ENCODE results near the gene CCDC182. TPM values are rescaled to one million over a fixed set of nuclear protein-coding genes. Genes with fewer than 3 reads are reported as not detected.
A peak's percentile ranks its signal among the peaks of the same experiment; 100 is the strongest.

CCDC182 gene
- total and polyA plus RNA-seq, 11 donors: not detected

DNA sequence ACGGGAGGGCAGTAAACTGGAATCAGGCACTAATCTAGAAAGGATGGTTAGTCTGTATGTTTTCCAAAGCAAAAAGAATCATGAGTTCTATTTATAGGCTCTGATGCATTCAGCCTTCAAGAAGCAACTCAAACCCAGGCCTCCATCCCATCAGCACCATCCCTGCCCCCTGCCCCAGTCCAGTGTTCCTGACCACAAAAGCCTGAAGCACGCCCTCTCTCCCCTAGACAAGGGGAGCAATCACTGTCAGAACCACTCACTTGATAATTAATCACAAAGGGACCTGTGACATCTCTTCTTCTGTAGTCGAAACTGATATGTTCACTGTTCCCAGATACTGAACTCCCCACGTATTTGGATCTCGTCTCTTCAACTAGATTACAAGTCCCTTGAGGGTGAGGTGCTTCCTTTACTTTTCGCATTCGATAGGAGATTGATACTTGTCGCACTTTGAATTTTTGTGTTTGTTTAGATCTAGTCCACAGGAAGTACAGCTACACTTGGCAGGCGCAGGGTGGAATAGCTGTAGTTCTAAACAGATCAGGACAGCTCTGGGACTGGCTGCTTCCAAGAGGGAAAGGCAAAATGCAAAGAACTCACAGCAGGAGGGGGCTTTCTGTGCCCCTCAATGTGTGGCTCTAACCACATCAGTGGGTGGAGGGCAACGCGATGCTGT is 36.4 kb upstream of the CCDC182 start:
- H3K9me3 ChIP-seq: no peaks in the 10 kb centered on the region
- H3K4me1 ChIP-seq: peaks cover 0 to 42% (median 23%) of the 10 kb centered on the region in 12 donors
- DNase-seq (peak in 1 of 5 donors; percentile 20), ATAC-seq (peak in 1 of 4 donors; percentile 17)
- WGBS, 4 donors: 45 to 62% (median 57%) methylated on average over 9 to 11 of the region's 11 CpGs
- H3K27me3 ChIP-seq: no peaks in the 10 kb centered on the region
- TF ChIP-seq POLR2A (IDR thresholded peaks at IDR 0.05): no peak
- TF ChIP-seq, protein P1, sequence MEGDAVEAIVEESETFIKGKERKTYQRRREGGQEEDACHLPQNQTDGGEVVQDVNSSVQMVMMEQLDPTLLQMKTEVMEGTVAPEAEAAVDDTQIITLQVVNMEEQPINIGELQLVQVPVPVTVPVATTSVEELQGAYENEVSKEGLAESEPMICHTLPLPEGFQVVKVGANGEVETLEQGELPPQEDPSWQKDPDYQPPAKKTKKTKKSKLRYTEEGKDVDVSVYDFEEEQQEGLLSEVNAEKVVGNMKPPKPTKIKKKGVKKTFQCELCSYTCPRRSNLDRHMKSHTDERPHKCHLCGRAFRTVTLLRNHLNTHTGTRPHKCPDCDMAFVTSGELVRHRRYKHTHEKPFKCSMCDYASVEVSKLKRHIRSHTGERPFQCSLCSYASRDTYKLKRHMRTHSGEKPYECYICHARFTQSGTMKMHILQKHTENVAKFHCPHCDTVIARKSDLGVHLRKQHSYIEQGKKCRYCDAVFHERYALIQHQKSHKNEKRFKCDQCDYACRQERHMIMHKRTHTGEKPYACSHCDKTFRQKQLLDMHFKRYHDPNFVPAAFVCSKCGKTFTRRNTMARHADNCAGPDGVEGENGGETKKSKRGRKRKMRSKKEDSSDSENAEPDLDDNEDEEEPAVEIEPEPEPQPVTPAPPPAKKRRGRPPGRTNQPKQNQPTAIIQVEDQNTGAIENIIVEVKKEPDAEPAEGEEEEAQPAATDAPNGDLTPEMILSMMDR (IDR thresholded peaks at IDR 0.05): no peak
- no peak overlapping the region for H3K4me3 ChIP-seq
- intact Hi-C loops (cut with DNase I): no loop called here
- H3K27ac ChIP-seq: peak overlapping the region in 9 of 12 donors; percentile 1 to 61 (median 25)
- no peaks in the 10 kb centered on the region for H3K36me3 ChIP-seq

DNA sequence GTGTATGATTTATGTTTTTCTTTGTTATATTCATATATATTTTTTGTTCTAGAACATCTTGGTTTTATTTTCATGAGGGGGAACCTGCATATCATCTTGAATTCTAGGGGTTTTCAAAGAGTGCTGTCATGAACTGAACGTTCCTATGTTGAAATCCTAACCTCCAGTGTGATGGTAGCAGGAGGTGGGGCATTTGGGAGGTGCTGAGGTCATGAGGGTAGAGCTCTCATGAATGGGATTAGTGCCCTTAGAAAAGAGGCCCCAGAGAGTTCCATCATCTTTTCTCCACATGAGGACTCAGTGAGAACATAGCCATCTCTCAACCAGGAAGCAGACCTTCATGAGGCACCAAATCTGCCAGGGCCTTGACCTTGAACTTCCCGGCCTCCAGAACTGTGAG is 34.6 kb upstream of the CCDC182 start:
- Histone ChIP-seq H3K4me1 (peaks cover 0 to 34% (median 23%) of the 10 kb centered on the region in 12 donors), H3K27ac (no peak overlapping the region), H3K4me3 (no peak overlapping the region), H3K36me3 (no peaks in the 10 kb centered on the region), H3K9me3 (no peaks in the 10 kb centered on the region), H3K27me3 (no peaks in the 10 kb centered on the region)
- ATAC-seq (no peak), DNase-seq (no peak)
- intact Hi-C loops (cut with DNase I): no loop called here
- 84 to 88% (median 85%) methylated on average over 2 of the region's 2 CpGs for WGBS, 4 donors
- TF ChIP-seq POLR2A (IDR thresholded peaks at IDR 0.05): no peak
- TF ChIP-seq, protein P1 (IDR thresholded peaks at IDR 0.05): no peak

DNA sequence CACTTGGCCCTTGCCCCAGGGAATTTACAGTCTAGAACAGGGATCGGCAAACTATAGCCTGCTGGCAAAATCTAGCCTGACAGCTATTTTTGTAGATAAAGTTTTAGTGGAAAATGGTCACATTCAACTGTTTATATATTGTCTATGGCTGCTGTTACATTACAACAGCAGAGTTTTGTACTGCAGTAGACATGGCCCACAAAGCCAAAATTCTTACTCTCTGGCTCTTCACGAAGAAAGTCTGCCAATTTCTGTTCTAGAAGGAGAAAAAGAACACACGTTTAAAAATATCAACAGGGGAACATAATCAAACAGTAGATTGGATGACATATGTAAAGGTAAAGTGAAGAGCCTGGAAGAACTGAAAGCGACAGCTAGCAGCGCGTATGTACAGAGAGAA is 33.2 kb upstream of the CCDC182 start:
- intact Hi-C loops (cut with DNase I): no loop called here
- no peaks in the 10 kb centered on the region for H3K27me3 ChIP-seq
- TF ChIP-seq, protein P1 (IDR thresholded peaks at IDR 0.05): no peak
- TF ChIP-seq POLR2A (IDR thresholded peaks at IDR 0.05): no peak
- no peaks in the 10 kb centered on the region for H3K9me3 ChIP-seq
- H3K4me1 ChIP-seq: peaks cover 0 to 24% (median 17%) of the 10 kb centered on the region in 12 donors
- no peak overlapping the region for H3K4me3 ChIP-seq
- no peaks in the 10 kb centered on the region for H3K36me3 ChIP-seq
- no peak overlapping the region for H3K27ac ChIP-seq
- ATAC-seq (no peak), DNase-seq (no peak)
- 83 to 84% (median 83%) methylated on average over 6 of the region's 6 CpGs for WGBS, 4 donors

DNA sequence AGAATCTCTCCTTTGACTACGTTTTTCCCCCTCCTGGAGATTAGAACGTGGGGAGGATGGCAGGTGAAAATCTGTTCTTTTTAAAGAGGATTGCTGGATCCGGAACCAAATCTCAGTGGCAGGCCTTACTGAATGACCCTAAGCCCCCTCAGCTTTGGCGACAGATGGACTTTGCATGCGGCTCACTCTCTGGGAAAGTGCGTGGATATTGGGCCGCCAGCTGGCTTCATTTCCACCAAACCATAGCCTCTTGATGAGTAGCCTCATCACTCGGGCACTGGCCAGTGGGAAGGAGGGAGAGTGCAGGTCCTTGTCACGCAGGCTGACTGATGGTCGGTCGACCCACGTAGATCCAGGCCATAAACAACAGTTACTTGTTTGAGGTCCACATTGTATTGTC is 31.3 kb upstream of the CCDC182 start:
- WGBS, 4 donors: 93 to 97% (median 96%) methylated on average over 12 of the region's 12 CpGs
- Histone ChIP-seq H3K9me3 (no peaks in the 10 kb centered on the region), H3K4me3 (no peak overlapping the region), H3K4me1 (peaks cover 0 to 5% (median 0%) of the 10 kb centered on the region in 12 donors), H3K27me3 (peaks cover 0 to 3% (median 0%) of the 10 kb centered on the region in 9 donors), H3K27ac (no peak overlapping the region), H3K36me3 (no peaks in the 10 kb centered on the region)
- no peak for TF ChIP-seq POLR2A (IDR thresholded peaks at IDR 0.05)
- TF ChIP-seq, protein P1 (IDR thresholded peaks at IDR 0.05): no peak
- no peak for DNase-seq
- intact Hi-C loops (cut with DNase I): no loop called here
- ATAC-seq: no peak

All from heart left ventricle (tissue), 16 donors.